Body of pancreas (tissue), 4 donors: ENCODE measurements around the gene PPIB.

Experiments
- POLR2A ChIP-seq, 3 donors: fragments of 450-650 bp; IDR thresholded peaks; one replicate each; pipeline ENCODE4 v1.6.1; 2016; ENCODE audit warnings: antibody characterized with exemption in 3 of 3, mild to moderate bottlenecking in 2 of 3
- TF ChIP-seq, protein P1 (sequence below), 7 experiments: fragments of 450-650 bp in 4 of 7; fragments of 200-600 bp in 3 of 7; sonication (generic) in 3 of 7; IDR thresholded peaks; one replicate each; pipeline ENCODE4 v1.5.1; 2016 to 2019; ENCODE audit warnings: antibody characterized with exemption in 7 of 7

DNA sequence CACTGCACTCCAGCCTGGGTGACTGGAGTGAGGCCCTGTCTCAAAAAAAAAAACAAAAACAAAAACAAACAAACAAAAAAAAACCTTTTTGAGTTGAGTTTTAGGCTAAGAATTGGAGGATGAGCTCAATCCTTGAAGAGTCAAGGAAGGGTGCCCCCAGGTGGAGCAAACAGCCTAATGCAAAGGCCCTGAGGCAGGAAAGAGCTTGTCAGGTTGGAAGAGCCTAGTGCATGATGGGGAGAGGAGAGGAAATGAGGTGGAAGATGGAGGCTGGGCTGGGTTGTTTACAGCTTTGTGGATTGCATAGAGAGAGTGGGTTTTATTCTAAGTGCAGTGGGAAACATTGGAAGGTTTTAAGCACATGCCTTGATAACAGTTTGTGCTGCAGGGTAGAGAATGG lies 13.4 kb downstream of the PPIB start:
- TF ChIP-seq, protein P1, sequence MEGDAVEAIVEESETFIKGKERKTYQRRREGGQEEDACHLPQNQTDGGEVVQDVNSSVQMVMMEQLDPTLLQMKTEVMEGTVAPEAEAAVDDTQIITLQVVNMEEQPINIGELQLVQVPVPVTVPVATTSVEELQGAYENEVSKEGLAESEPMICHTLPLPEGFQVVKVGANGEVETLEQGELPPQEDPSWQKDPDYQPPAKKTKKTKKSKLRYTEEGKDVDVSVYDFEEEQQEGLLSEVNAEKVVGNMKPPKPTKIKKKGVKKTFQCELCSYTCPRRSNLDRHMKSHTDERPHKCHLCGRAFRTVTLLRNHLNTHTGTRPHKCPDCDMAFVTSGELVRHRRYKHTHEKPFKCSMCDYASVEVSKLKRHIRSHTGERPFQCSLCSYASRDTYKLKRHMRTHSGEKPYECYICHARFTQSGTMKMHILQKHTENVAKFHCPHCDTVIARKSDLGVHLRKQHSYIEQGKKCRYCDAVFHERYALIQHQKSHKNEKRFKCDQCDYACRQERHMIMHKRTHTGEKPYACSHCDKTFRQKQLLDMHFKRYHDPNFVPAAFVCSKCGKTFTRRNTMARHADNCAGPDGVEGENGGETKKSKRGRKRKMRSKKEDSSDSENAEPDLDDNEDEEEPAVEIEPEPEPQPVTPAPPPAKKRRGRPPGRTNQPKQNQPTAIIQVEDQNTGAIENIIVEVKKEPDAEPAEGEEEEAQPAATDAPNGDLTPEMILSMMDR (IDR thresholded peaks at IDR 0.05): peak in 1 of 7 experiments; percentile 5
- no peak for TF ChIP-seq POLR2A (IDR thresholded peaks at IDR 0.05)
